Smooth muscle cell (in vitro differentiated cells): ENCODE measurements around the gene LEMD2. TPM values are rescaled to one million over a fixed set of nuclear protein-coding genes. Genes with fewer than 3 reads are reported as not detected.
A peak's percentile ranks its signal among the peaks of the same experiment; 100 is the strongest.

Source experiments
- DNase-seq: peaks from one replicate; lab custom pipeline; 2025; ENCODE audit not compliant: unreplicated experiment; lab: John Stamatoyannopoulos, UW
- H2AFZ ChIP-seq: fragments of 200-600 bp; sonication (generic); 2 replicates; pipeline ENCODE4 v1.6.0; 2016; ENCODE audit warnings: antibody characterized with exemption, low read depth, mild to moderate bottlenecking
- H3F3A ChIP-seq: fragments of 200-600 bp; sonication (generic); 2 replicates; pipeline ENCODE4 v1.6.0; 2017; ENCODE audit warnings: antibody characterized with exemption, low read depth
- H3K27ac ChIP-seq: fragments of 200-600 bp; sonication (generic); 2 replicates; pipeline ENCODE4 v1.5.1; 2016; ENCODE audit warnings: low read depth, mild to moderate bottlenecking
- H3K27me3 ChIP-seq: fragments of 200-600 bp; sonication (generic); 2 replicates; pipeline ENCODE4 v1.6.1; 2016; ENCODE audit warnings: low read depth, mild to moderate bottlenecking
- H3K36me3 ChIP-seq: fragments of 200-600 bp; sonication (generic); 2 replicates; pipeline ENCODE4 v1.5.1; 2016; ENCODE audit warnings: low read depth
- H3K4me1 ChIP-seq: fragments of 200-600 bp; sonication (generic); 2 replicates; pipeline ENCODE4 v1.5.1; 2016; ENCODE audit warnings: low read depth
- H3K4me2 ChIP-seq: fragments of 200-600 bp; sonication (generic); 2 replicates; pipeline ENCODE4 v1.6.0; 2016; ENCODE audit warnings: mild to moderate bottlenecking
- H3K4me3 ChIP-seq: fragments of 200-600 bp; sonication (generic); 2 replicates; pipeline ENCODE4 v1.5.1; 2016; ENCODE audit warnings: mild to moderate bottlenecking
- H3K79me2 ChIP-seq: fragments of 200-600 bp; sonication (generic); 2 replicates; pipeline ENCODE4 v1.6.0; 2016; ENCODE audit warnings: low read depth, mild to moderate bottlenecking
- H3K9ac ChIP-seq: fragments of 200-600 bp; sonication (generic); 2 replicates; pipeline ENCODE4 v1.6.0; 2016; ENCODE audit warnings: low read depth
- H3K9me3 ChIP-seq: fragments of 200-600 bp; sonication (generic); replicated peaks from 2 replicates; pipeline ENCODE4 v1.5.1; 2016; ENCODE audit warnings: low read depth
- H4K20me1 ChIP-seq: fragments of 200-600 bp; sonication (generic); 2 replicates; pipeline ENCODE4 v1.6.0; 2016; ENCODE audit warnings: low read depth
- WGBS: methylation state at CpG from one replicate; pipeline ENCODE4 v1.1.7; 2016; ENCODE audit warnings: low lambda C conversion rate; 5-methylcytosine and 5-hydroxymethylcytosine counted together
- polyA plus RNA-seq: library from polyadenylated mRNA; unstranded; fragments of >200 nt; fragmentation: Nextera tagmentation; extraction: Ambion mirVana; gene quantifications from 2 replicates; pipeline ENCODE4 v1.2.1, GENCODE V29; 2016
- total RNA-seq: library from RNA; depleted of rRNA; stranded (reverse); fragments of >200 nt; gene quantifications from 2 replicates; pipeline ENCODE4 v1.2.3, GENCODE V29; 2014
- TF ChIP-seq, protein P1 (sequence below): fragments of 200-600 bp; sonication (generic); IDR thresholded peaks from 2 replicates; pipeline ENCODE4 v1.5.1; 2017; ENCODE audit warnings: borderline replicate concordance, mild to moderate bottlenecking, antibody characterized with exemption; ENCODE audit not compliant: insufficient read depth, poor library complexity, severe bottlenecking

LEMD2 gene
- total and polyA plus RNA-seq, 2 experiments from 2014 or later, result 48.8 to 87.3 TPM

DNA sequence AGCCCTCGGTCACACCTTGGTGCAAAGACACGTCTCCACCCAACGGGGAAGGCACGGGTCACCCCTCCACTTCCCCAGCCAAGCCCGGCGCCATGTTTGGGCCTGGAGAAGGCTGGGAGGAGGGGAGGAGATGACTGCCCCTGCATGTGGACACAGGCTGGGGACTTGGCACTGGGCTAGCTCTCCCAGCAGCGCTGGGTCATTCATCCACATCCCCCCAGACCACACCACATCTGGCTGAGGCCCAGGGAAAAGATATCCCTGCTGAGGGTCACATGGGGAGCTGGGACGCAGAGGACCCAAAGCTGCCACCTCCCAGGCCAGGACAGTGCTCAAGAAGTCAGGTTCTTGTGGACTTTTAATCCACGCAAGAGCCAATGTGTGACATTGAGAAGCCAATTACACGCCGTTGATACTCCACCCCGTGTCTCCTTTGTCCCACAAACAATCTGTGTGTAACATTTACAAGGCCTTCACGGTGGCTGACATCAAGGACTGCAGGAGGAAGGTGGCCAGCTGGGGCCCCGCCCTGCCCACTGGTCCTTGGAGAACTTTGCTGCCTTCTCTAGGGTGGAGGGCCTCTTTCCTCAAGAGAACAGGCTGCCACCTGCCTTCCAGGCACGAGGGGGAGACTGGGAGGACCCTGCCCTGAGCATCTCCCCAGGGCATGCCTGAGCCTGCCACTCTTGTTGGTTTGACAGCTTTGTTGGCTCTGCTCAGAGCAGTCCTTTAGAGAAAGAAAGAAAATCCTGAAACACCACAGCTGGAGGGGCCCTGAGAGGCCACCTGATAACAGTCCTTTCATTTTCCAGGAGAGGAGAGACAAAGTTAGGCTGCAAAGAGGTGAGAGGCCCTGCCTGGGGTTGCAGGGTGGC lies 36.9 kb downstream of the LEMD2 start:
- TF ChIP-seq, protein P1, sequence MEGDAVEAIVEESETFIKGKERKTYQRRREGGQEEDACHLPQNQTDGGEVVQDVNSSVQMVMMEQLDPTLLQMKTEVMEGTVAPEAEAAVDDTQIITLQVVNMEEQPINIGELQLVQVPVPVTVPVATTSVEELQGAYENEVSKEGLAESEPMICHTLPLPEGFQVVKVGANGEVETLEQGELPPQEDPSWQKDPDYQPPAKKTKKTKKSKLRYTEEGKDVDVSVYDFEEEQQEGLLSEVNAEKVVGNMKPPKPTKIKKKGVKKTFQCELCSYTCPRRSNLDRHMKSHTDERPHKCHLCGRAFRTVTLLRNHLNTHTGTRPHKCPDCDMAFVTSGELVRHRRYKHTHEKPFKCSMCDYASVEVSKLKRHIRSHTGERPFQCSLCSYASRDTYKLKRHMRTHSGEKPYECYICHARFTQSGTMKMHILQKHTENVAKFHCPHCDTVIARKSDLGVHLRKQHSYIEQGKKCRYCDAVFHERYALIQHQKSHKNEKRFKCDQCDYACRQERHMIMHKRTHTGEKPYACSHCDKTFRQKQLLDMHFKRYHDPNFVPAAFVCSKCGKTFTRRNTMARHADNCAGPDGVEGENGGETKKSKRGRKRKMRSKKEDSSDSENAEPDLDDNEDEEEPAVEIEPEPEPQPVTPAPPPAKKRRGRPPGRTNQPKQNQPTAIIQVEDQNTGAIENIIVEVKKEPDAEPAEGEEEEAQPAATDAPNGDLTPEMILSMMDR, result no peak
- Histone ChIP-seq H3K4me3 (no peak overlapping the region), H3K36me3 (no peaks in the 10 kb centered on the region), H3K27me3 (no peaks in the 10 kb centered on the region), H2AFZ (no peak overlapping the region), H3K9me3 (no peaks in the 10 kb centered on the region), H3F3A (no peaks in the 10 kb centered on the region), H3K27ac (no peak overlapping the region), H3K4me1 (peaks cover 39% of the 10 kb centered on the region), H3K9ac (no peak overlapping the region), H3K79me2 (no peaks in the 10 kb centered on the region), H3K4me2 (peak overlapping the region; percentile 58), H4K20me1 (no peaks in the 10 kb centered on the region)
- 90% methylated on average over 15 of the region's 15 CpGs for WGBS
- DNase-seq, result no peak

DNA sequence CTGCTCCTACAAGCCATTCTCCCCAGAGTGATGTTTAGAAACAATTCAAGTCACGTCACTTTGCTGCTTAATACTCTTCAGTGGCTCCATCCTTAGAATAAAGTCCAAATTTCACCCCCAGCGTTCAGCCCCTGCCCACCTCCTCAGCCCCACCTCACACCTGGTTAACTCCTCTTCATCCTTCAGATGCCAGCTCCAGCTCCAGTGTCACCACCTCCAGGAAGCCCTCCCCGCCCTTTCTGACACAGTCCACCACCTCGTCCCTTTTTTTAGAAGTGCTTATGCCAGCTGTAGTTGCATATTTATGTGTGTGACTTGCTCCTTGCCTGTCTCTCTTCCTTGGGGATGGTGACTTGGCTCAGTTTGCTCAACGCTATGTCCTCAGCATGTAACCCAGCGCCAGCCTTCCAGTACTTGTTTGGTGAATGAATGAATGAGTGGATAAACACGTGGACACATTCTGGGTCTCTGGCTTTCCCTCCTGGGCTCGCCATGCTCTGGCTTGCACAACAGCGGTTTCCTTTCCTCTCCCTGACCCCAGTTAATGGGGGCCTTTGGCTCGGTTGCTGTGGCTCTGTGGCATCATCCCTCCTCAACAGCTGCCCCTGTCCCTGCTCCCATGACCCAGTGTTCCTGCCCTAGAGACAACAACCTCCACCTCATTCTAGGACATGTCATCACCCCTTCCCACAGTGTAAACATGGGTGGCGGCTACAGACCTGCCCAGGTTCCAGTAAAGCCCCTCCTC lies 38.5 kb downstream of the LEMD2 start:
- H2AFZ ChIP-seq, result no peak overlapping the region
- 64% methylated on average over 11 of the region's 11 CpGs for WGBS
- H3K4me2 ChIP-seq, result peak overlapping the region; percentile 58
- H3K27ac ChIP-seq, result no peak overlapping the region
- TF ChIP-seq, protein P1, result no peak
- no peaks in the 10 kb centered on the region for H3K9me3 ChIP-seq
- no peaks in the 10 kb centered on the region for H3K27me3 ChIP-seq
- H3K9ac ChIP-seq, result no peak overlapping the region
- peaks cover 50% of the 10 kb centered on the region for H3K4me1 ChIP-seq
- no peaks in the 10 kb centered on the region for H4K20me1 ChIP-seq
- no peak for DNase-seq
- no peaks in the 10 kb centered on the region for H3K79me2 ChIP-seq
- H3F3A ChIP-seq, result peaks cover 2% of the 10 kb centered on the region
- no peaks in the 10 kb centered on the region for H3K36me3 ChIP-seq
- H3K4me3 ChIP-seq, result no peak overlapping the region

DNA sequence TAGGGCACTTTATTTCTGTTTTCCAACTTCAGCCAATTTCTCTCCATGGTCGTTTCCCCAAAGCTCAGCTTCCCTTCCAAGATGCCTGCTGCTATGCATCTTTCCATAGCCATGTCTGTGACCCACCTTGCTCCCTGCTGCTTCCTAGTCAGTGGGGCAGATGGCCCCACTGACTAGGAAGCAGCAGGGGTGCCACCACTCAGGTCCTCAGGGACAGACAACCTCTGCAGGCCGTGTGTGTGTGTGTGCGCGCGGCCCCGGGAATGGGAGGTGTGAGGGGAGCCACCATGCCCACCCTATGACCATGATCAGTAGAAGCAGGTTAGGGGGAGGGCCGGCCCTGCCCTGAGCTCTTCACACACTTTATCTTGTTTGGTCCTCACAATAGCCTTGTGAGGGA lies 39.5 kb downstream of the LEMD2 start:
- Histone ChIP-seq H3K4me2 (no peak overlapping the region), H3K36me3 (no peaks in the 10 kb centered on the region), H3K79me2 (no peaks in the 10 kb centered on the region), H3K4me1 (peaks cover 53% of the 10 kb centered on the region), H3F3A (peaks cover 3% of the 10 kb centered on the region), H4K20me1 (no peaks in the 10 kb centered on the region), H3K27ac (no peak overlapping the region), H3K4me3 (no peak overlapping the region), H3K27me3 (no peaks in the 10 kb centered on the region), H3K9me3 (no peaks in the 10 kb centered on the region), H3K9ac (no peak overlapping the region), H2AFZ (no peak overlapping the region)
- DNase-seq, result no peak
- TF ChIP-seq, protein P1, result no peak
- 84% methylated on average over 7 of the region's 7 CpGs for WGBS
